Raji (cell line): ENCODE results near the gene XCL1.

ENCODE experiments used
- POLR2A ChIP-seq: IDR thresholded peaks from 2 replicates; pipeline ENCODE4 v1.6.1; 2011; ENCODE audit warnings: low read depth, low read length, control low read depth; ENCODE audit not compliant: insufficient read depth

The XCL1 gene

DNA sequence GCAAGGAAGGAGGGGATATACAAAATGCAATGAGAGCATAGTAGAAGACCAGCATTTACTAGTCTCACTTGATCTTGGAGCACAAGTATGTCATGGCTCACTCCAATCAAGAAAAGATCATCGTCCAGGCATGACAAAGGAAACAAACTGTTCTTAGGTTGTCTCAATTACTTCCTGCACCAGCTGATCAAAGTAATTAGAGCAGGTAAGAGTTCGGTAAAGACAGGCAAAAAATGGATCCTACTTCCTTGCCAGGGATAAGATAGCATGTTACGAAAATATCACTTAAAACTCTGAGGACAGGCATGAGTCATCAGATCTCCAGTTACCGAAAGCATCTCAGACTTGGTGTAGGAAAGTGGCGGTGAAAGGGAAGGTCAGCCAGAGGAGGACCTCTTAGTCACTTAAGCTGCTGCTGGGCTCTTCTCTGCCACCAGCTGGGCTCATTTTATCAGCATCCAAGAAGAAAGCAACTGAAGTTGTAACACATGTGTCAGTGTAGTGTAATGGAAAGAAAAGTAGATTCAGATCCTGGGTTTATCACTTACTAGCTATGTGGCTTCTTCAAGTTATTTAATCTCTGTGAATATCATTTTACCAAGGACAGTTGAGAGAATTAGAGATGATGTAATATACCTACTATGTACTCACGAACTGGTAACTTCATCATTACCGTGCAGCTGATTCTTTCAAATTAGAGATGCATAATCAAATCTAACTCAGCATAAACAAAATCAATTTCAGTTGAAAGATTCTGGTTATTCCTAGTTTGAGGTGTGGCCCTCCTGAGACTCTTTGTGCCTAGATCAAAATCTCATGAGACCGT is 46.8 kb downstream of the XCL1 start:
- no peak for TF ChIP-seq POLR2A

DNA sequence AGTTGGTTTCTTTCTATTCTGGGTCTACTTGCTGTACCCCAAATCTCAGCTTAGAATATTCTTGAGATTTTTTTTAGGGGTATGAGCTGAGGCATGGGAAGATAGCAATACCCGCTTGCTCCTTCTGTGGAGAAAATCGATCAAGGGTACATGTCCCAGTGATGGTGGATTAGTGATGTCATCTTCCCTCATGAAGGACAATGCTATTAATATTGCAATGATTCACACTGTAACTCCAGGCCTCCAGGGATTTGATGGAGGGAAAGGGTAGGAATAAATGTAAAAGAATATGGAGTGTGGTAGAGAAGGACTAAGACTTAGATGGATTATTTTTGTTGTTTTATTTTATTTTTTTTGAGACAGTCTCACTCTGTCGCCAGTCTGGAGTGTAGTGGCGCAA is 47.4 kb downstream of the XCL1 start:
- TF ChIP-seq POLR2A: no peak

DNA sequence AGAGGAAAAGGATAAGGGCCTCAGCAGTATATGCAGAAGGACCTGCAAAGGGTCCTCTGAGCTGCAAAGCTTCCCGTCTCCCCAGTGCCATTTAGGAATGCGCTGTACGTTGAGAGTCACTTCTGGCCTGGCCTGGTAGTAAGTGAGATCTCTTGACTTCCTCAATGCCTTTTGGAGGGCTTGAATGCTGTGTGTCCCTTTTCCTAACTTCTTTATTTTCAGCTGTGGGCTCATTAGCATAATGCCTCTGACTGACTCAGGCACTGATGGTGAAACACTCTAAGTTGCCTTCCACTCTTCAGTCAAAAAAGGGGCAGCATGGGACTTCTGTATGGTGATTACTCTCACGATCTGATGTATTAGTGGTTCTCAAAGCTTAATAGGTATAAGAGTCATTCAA is 49.9 kb downstream of the XCL1 start:
- no peak for TF ChIP-seq POLR2A

DNA sequence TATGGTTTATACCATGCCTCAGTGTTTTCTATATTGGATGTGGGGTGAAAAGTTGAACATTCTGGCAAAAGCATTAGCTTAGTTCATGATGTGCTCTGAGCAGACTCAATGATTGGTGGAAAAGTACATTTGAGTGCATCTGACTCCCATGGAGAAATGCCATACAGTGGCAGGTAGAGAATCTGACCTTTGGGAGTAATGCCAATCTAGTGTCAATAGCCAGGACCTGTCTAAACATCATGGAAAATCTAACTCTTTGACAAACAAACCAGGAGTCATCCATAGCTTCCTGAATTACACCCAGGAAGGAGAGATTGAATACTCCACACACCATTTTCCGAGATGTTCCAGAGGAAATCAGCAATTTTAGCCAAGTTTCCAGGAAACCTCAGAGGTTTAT is 51.0 kb downstream of the XCL1 start:
- no peak for TF ChIP-seq POLR2A

DNA sequence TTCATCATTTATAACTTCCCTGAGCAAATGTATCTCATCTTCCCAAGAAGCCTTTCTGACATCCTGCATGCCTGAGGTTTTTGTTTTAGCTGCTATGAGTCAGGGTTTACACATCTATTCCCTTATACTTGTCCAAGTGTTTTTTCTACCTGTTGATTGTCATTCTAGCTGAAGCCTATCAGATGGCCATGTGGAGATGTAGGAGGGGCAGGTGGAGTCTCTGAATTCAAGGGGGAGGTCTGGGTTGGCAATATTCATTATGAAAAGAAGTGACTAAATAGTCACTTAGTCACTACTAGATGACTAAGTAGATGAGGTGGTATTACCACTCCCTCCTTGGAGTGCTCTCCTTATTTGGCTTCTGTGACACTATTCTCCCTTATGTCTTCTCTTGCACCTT is 52.4 kb downstream of the XCL1 start:
- no peak for TF ChIP-seq POLR2A

DNA sequence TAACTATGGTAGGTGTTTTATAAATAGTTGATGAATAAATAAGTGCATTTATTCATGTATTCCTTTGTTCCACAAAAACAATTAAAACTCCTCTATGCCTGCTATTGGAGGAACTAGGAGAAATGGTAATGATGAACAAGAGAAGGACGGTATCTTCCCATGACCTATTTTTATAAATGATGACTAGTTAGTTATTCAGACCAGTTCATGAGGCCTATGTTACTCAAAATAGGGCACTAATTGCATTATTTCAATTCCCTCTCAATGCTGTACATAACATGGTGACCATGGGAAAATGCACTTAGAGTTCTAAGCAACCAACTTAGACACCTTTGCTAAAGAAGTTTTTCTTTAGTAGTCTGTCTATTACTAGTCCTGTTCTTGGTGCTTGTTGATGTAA is 53.1 kb downstream of the XCL1 start:
- TF ChIP-seq POLR2A: no peak
